ENCODE data around the gene CXCL11.
A peak's percentile ranks its signal among the peaks of the same experiment; 100 is the strongest.
"Not testable (repeated sequence)": the region's sequence is repeated elsewhere in the genome, so short reads cannot be mapped to it uniquely, and the experiment has no call there.

CXCL11 gene

GRCh38 chr4:76055421-76055820, 19.6 kb upstream of the CXCL11 start:
- peaks cover 48% of the 10 kb centered on the region for H3K4me1 Mint-ChIP-seq

GRCh38 chr4:76055016-76055415, 19.1 kb upstream of the CXCL11 start:
- Mint-ChIP-seq H3K36me3 (no peaks in the 10 kb centered on the region), H3K4me3 (peak overlapping the region; percentile 19), H3K27ac (peak overlapping the region; percentile 72), H3K4me1 (peaks cover 44% of the 10 kb centered on the region), H3K27me3 (no peaks in the 10 kb centered on the region), H3K9me3 (no peaks in the 10 kb centered on the region)
- peak; percentile 99 for ATAC-seq

More at GRCh38 chr4:76055421-76055820, 19.6 kb upstream of the CXCL11 start:
- ATAC-seq = no peak
- peak overlapping the region; percentile 72 for H3K27ac Mint-ChIP-seq
- no peaks in the 10 kb centered on the region for H3K36me3 Mint-ChIP-seq
- H3K9me3 Mint-ChIP-seq = no peaks in the 10 kb centered on the region
- no peaks in the 10 kb centered on the region for H3K27me3 Mint-ChIP-seq
- H3K4me3 Mint-ChIP-seq = no peak overlapping the region

- peak overlapping the region; percentile 49 for H3K27ac Mint-ChIP-seq
- H3K9me3 Mint-ChIP-seq = no peaks in the 10 kb centered on the region
- ATAC-seq = no peak
- no peaks in the 10 kb centered on the region for H3K36me3 Mint-ChIP-seq
- H3K27me3 Mint-ChIP-seq = no peaks in the 10 kb centered on the region
- no peak overlapping the region for H3K4me3 Mint-ChIP-seq
- H3K4me1 Mint-ChIP-seq = peaks cover 33% of the 10 kb centered on the region
Measured at GRCh38 chr4:76053730-76054129, 17.9 kb upstream of the CXCL11 start.

- not testable (repeated sequence) for H3K9me3 Mint-ChIP-seq, ATAC-seq, H3K27ac Mint-ChIP-seq, H3K4me3 Mint-ChIP-seq, H3K27me3 Mint-ChIP-seq, H3K36me3 Mint-ChIP-seq
- peaks cover 15% of the 10 kb centered on the region for H3K4me1 Mint-ChIP-seq
Measured at GRCh38 chr4:76050560-76051050, 14.7 kb upstream of the CXCL11 start.

GRCh38 chr4:76049860-76050416, 14.1 kb upstream of the CXCL11 start:
- H3K4me1 Mint-ChIP-seq, H3K9me3 Mint-ChIP-seq, H3K36me3 Mint-ChIP-seq, ATAC-seq, H3K27ac Mint-ChIP-seq, H3K27me3 Mint-ChIP-seq, H3K4me3 Mint-ChIP-seq: not testable (repeated sequence)

GRCh38 chr4:76044686-76045085, 8.8 kb upstream of the CXCL11 start:
- not testable (repeated sequence) for H3K36me3 Mint-ChIP-seq, H3K27ac Mint-ChIP-seq, ATAC-seq, H3K9me3 Mint-ChIP-seq, H3K4me1 Mint-ChIP-seq, H3K4me3 Mint-ChIP-seq, H3K27me3 Mint-ChIP-seq

- H3K36me3 Mint-ChIP-seq, H3K4me3 Mint-ChIP-seq, H3K27me3 Mint-ChIP-seq, ATAC-seq, H3K4me1 Mint-ChIP-seq, H3K27ac Mint-ChIP-seq, H3K9me3 Mint-ChIP-seq: not testable (repeated sequence)
Measured at GRCh38 chr4:76043306-76043705, 7.4 kb upstream of the CXCL11 start.

- H3K27ac Mint-ChIP-seq, ATAC-seq, H3K27me3 Mint-ChIP-seq, H3K4me1 Mint-ChIP-seq, H3K9me3 Mint-ChIP-seq, H3K36me3 Mint-ChIP-seq, H3K4me3 Mint-ChIP-seq: not testable (repeated sequence)
Measured at GRCh38 chr4:76042241-76042998, 6.5 kb upstream of the CXCL11 start.

- H3K4me1 Mint-ChIP-seq = no peaks in the 10 kb centered on the region
- H3K36me3 Mint-ChIP-seq = no peaks in the 10 kb centered on the region
- H3K4me3 Mint-ChIP-seq = no peak overlapping the region
- ATAC-seq = no peak
- no peaks in the 10 kb centered on the region for H3K27me3 Mint-ChIP-seq
- no peak overlapping the region for H3K27ac Mint-ChIP-seq
- no peaks in the 10 kb centered on the region for H3K9me3 Mint-ChIP-seq
Measured at GRCh38 chr4:76036855-76037254, 985 bp upstream of the CXCL11 start.

- Mint-ChIP-seq H3K4me3 (no peak overlapping the region), H3K27me3 (no peaks in the 10 kb centered on the region), H3K9me3 (no peaks in the 10 kb centered on the region), H3K27ac (no peak overlapping the region), H3K36me3 (no peaks in the 10 kb centered on the region), H3K4me1 (no peaks in the 10 kb centered on the region)
- ATAC-seq = no peak
Measured at GRCh38 chr4:76035141-76035540, 729 bp downstream of the CXCL11 start.

- Mint-ChIP-seq H3K36me3 (no peaks in the 10 kb centered on the region), H3K9me3 (no peaks in the 10 kb centered on the region), H3K4me1 (peaks cover 13% of the 10 kb centered on the region), H3K27me3 (no peaks in the 10 kb centered on the region), H3K27ac (no peak overlapping the region), H3K4me3 (no peak overlapping the region)
- no peak for ATAC-seq
Measured at GRCh38 chr4:76029300-76029699, 6.6 kb downstream of the CXCL11 start.

GRCh38 chr4:76028350-76028765, 7.5 kb downstream of the CXCL11 start:
- Mint-ChIP-seq H3K9me3 (no peaks in the 10 kb centered on the region), H3K36me3 (no peaks in the 10 kb centered on the region), H3K4me1 (peaks cover 22% of the 10 kb centered on the region), H3K27ac (peak overlapping the region; percentile 79), H3K4me3 (peak overlapping the region; percentile 41), H3K27me3 (no peaks in the 10 kb centered on the region)
- ATAC-seq = no peak

GRCh38 chr4:76024065-76024464, 11.8 kb downstream of the CXCL11 start:
- peaks cover 42% of the 10 kb centered on the region for H3K4me1 Mint-ChIP-seq
- H3K27ac Mint-ChIP-seq = no peak overlapping the region
- no peaks in the 10 kb centered on the region for H3K27me3 Mint-ChIP-seq
- H3K36me3 Mint-ChIP-seq = no peaks in the 10 kb centered on the region
- no peaks in the 10 kb centered on the region for H3K9me3 Mint-ChIP-seq
- ATAC-seq = no peak
- H3K4me3 Mint-ChIP-seq = no peak overlapping the region

GRCh38 chr4:76023389-76023788, 12.5 kb downstream of the CXCL11 start, which contains the start of gene CXCL10:
CXCL10 (minus strand) TSS chr4:76023497; CDS start chr4:76023431, 66 bp downstream.
- no peak for ATAC-seq
- Mint-ChIP-seq H3K36me3 (no peaks in the 10 kb centered on the region), H3K4me3 (no peak within 1 kb of the TSS), H3K9me3 (no peaks in the 10 kb centered on the region), H3K27ac (peak within 1 kb of the TSS; percentile 63), H3K4me1 (peaks cover 36% of the 10 kb centered on the region), H3K27me3 (no peaks in the 10 kb centered on the region)

GRCh38 chr4:76022677-76023076, 13.2 kb downstream of the CXCL11 start:
- Mint-ChIP-seq H3K27me3 (no peaks in the 10 kb centered on the region), H3K4me1 (peaks cover 33% of the 10 kb centered on the region), H3K4me3 (no peak overlapping the region), H3K36me3 (no peaks in the 10 kb centered on the region), H3K27ac (peak overlapping the region; percentile 63), H3K9me3 (no peaks in the 10 kb centered on the region)
- ATAC-seq = no peak

GRCh38 chr4:76022031-76022430, 13.8 kb downstream of the CXCL11 start:
- no peaks in the 10 kb centered on the region for H3K9me3 Mint-ChIP-seq
- H3K4me3 Mint-ChIP-seq = no peak overlapping the region
- H3K27me3 Mint-ChIP-seq = no peaks in the 10 kb centered on the region
- ATAC-seq = no peak
- H3K27ac Mint-ChIP-seq = no peak overlapping the region
- no peaks in the 10 kb centered on the region for H3K36me3 Mint-ChIP-seq
- peaks cover 33% of the 10 kb centered on the region for H3K4me1 Mint-ChIP-seq

Data from stimulated activated memory B cell treated with anti-CD40 and anti-IgM and Interleukin-4, amounts not matched to agents 10 μg/mL and 1 μg/mL and 100 μg/mL, for 72 hours (primary cell).